ENCODE results near the gene YDJC. TPM values are rescaled to one million over a fixed set of nuclear protein-coding genes. Genes with fewer than 3 reads are reported as not detected.
"Not testable (repeated sequence)": the region's sequence is repeated elsewhere in the genome, so short reads cannot be mapped to it uniquely, and the experiment has no call there.

YDJC gene
- 10 to 100 TPM; 34.1 to 53.8 (median 39.6) TPM for total RNA-seq

- TF ChIP-seq CTCF (IDR thresholded peaks at IDR 0.05), result peak; percentile 43 to 90 (median 61)
- TF ChIP-seq POLR2A (IDR thresholded peaks at IDR 0.05), result peak in 2 of 4 donors; percentile 30 to 66
- intact Hi-C loops (cut with DNase I), result no loop called here
Observed at GRCh38 chr22:21629255-21630149, at the start of gene YDJC. Gene YDJC (minus strand): TSS chr22:21630022. CDS start chr22:21630014, 8 bp downstream.

GRCh38 chr22:21679383-21679782 lies 49.6 kb upstream of the YDJC start:
- no peaks in the 10 kb centered on the region for H3K4me1 ChIP-seq
- no peak overlapping the region for H3K27ac ChIP-seq
- TF ChIP-seq POLR2A (IDR thresholded peaks at IDR 0.05) (no peak), CTCF (IDR thresholded peaks at IDR 0.05) (no peak)
- H3K4me3 ChIP-seq, result no peak overlapping the region
- no peaks in the 10 kb centered on the region for H3K9me3 ChIP-seq
- intact Hi-C loops (cut with DNase I), result no loop called here
- no peaks in the 10 kb centered on the region for H3K27me3 ChIP-seq
- H3K36me3 ChIP-seq, result peaks cover 10 to 93% (median 23%) of the 10 kb centered on the region in 3 donors
- 82% methylated on average over 4 of the region's 4 CpGs for WGBS, 2 donors
- DNase-seq, result no peak

More at GRCh38 chr22:21629255-21630149, at the start of gene YDJC:
- Histone ChIP-seq H3K9me3 (no peaks in the 10 kb centered on the region), H3K27ac (peak within 1 kb of the TSS; percentile 85 to 95 (median 88)), H3K27me3 (no peaks in the 10 kb centered on the region), H3K4me3 (peak within 1 kb of the TSS; percentile 78 to 100 (median 92)), H3K36me3 (peaks cover 0 to 30% (median 0%) of the 10 kb centered on the region in 3 donors), H3K4me1 (peaks cover 24 to 54% (median 26%) of the 10 kb centered on the region in 3 donors)
- peak; percentile 53 for DNase-seq
- WGBS, 2 donors, result 0% methylated on average over 4 to 8 of the region's 93 CpGs

- H3K4me1 ChIP-seq; H3K27me3 ChIP-seq; H3K4me3 ChIP-seq; H3K9me3 ChIP-seq; intact Hi-C loops (cut with DNase I); H3K27ac ChIP-seq; DNase-seq: not testable (repeated sequence)
- peaks cover 10 to 93% (median 29%) of the 10 kb centered on the region in 3 donors for H3K36me3 ChIP-seq
- 93 to 95% methylated on average over 9 to 12 of the region's 12 CpGs for WGBS, 2 donors
Observed at GRCh38 chr22:21678842-21679241, 49.0 kb upstream of the YDJC start.

GRCh38 chr22:21677606-21678443 lies 48.0 kb upstream of the YDJC start:
- DNase-seq, result no peak
- H3K36me3 ChIP-seq, result peaks cover 11 to 93% (median 27%) of the 10 kb centered on the region in 3 donors
- no peak overlapping the region for H3K4me3 ChIP-seq
- intact Hi-C loops (cut with DNase I), result no loop called here
- peaks cover 0 to 14% (median 0%) of the 10 kb centered on the region in 3 donors for H3K4me1 ChIP-seq
- TF ChIP-seq POLR2A (IDR thresholded peaks at IDR 0.05) (no peak), CTCF (IDR thresholded peaks at IDR 0.05) (no peak)
- no peaks in the 10 kb centered on the region for H3K27me3 ChIP-seq
- H3K9me3 ChIP-seq, result no peaks in the 10 kb centered on the region
- 89 to 90% methylated on average over 10 to 13 of the region's 15 CpGs for WGBS, 2 donors
- H3K27ac ChIP-seq, result no peak overlapping the region

GRCh38 chr22:21674638-21675245 lies 44.9 kb upstream of the YDJC start:
- TF ChIP-seq POLR2A (IDR thresholded peaks at IDR 0.05) (no peak), CTCF (IDR thresholded peaks at IDR 0.05) (no peak)
- H3K36me3 ChIP-seq, result peaks cover 12 to 92% (median 39%) of the 10 kb centered on the region in 3 donors
- 95 to 98% methylated on average over 3 to 12 of the region's 12 CpGs for WGBS, 2 donors
- no peak overlapping the region for H3K4me3 ChIP-seq
- H3K4me1 ChIP-seq, result peaks cover 0 to 22% (median 0%) of the 10 kb centered on the region in 3 donors
- H3K27me3 ChIP-seq, result no peaks in the 10 kb centered on the region
- intact Hi-C loops (cut with DNase I), result no loop called here
- H3K9me3 ChIP-seq, result no peaks in the 10 kb centered on the region
- no peak overlapping the region for H3K27ac ChIP-seq
- DNase-seq, result no peak
